Measurements from ENCODE around the gene PPP2R5C. TPM values are rescaled to one million over a fixed set of nuclear protein-coding genes. Genes with fewer than 3 reads are reported as not detected.
"Not testable (repeated sequence)": the region's sequence is repeated elsewhere in the genome, so short reads cannot be mapped to it uniquely, and the experiment has no call there.

PPP2R5C gene
- 10 to 100 TPM; 49.8 to 76.1 (median 62.6) TPM for total RNA-seq
- polyA plus RNA-seq, result 10 to 100 TPM; 41.6 to 47.5 TPM

DNA sequence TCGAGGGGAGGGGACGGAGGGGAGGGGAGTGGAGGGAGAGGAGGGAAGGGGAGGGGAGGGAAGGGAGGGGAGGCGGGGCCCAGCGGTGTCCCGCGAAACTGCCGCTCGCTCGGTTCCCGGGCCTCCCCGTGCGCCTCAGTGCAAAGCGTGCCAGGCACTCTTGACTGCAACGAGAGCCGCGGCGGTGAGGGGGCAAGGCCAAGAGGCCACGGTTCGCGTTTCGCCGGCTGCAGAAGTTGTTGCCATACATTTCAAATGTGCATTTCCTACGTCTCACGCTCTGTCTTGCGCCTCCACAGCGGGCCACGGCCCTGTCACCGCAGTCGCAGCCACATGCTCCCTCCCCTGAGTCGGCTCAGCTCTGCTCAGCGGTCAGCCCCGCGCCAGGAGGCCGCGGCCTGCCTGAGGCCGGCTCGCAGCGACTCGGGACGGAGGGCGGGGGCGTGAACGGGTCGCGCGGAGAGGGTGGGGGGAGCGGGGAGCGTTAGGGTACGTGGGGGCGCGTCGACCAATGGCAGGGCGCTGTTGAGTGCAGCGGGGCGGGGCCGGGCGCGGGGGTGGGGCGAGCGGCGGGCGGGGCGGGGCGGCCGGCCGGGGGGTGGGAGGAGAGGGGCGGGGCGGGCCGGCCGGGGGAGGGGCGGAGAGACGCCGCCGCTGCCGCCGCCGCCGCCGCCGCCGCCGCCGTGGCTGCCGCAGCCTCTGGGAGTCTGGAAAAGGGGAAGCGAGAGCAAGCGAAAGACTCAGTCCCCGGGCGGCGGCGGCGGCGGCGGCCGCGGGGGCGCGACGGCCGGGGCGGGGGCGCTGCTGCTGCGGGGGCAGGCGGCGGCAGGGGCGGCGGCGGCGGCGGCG, at the start of gene PPP2R5C:
PPP2R5C (plus strand) TSS at position 678 of the 849 bp plus-strand sequence. CDS start 185 bp downstream, outside the sequence.
- H3K4me3 ChIP-seq, result peak within 1 kb of the TSS; percentile 62 to 87 (median 76)
- 0% methylated on average over 35 to 89 of the region's 110 CpGs for WGBS, 2 donors
- no peaks in the 10 kb centered on the region for H3K9me3 ChIP-seq
- ATAC-seq (peak; percentile 82 to 89 (median 86)), FAIRE-seq (no peak), DNase-seq (peak; percentile 90 to 97 (median 94))
- peaks cover 3 to 9% (median 6%) of the 10 kb centered on the region in 3 donors for H3K4me1 ChIP-seq
- no peaks in the 10 kb centered on the region for H3K27me3 ChIP-seq
- intact Hi-C loops (cut with DNase I), result no loop called here
- TF ChIP-seq, protein P1, sequence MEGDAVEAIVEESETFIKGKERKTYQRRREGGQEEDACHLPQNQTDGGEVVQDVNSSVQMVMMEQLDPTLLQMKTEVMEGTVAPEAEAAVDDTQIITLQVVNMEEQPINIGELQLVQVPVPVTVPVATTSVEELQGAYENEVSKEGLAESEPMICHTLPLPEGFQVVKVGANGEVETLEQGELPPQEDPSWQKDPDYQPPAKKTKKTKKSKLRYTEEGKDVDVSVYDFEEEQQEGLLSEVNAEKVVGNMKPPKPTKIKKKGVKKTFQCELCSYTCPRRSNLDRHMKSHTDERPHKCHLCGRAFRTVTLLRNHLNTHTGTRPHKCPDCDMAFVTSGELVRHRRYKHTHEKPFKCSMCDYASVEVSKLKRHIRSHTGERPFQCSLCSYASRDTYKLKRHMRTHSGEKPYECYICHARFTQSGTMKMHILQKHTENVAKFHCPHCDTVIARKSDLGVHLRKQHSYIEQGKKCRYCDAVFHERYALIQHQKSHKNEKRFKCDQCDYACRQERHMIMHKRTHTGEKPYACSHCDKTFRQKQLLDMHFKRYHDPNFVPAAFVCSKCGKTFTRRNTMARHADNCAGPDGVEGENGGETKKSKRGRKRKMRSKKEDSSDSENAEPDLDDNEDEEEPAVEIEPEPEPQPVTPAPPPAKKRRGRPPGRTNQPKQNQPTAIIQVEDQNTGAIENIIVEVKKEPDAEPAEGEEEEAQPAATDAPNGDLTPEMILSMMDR (IDR thresholded peaks at IDR 0.05), result no peak
- H3K27ac ChIP-seq, result peak within 1 kb of the TSS; percentile 69 to 89 (median 84)
- peaks cover 0 to 3% (median 0%) of the 10 kb centered on the region in 3 donors for H3K36me3 ChIP-seq

DNA sequence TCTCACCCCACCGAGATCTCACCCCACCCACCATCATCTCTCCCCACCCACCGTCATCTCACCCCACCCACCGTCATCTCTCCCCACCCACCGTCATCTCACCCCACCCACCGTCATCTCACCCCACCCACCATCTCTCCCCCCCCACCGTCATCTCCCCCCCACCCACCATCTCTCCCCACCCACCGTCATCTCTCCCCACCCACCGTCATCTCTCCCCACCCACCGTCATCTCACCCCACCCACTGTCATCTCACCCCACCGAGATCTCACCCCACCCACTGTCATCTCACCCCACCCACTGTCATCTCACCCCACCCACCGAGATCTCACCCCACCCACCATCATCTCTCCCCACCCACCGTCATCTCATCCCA, 49.7 kb upstream of the PPP2R5C start:
- 81 to 85% methylated on average over 12 of the region's 12 CpGs for WGBS, 2 donors

DNA sequence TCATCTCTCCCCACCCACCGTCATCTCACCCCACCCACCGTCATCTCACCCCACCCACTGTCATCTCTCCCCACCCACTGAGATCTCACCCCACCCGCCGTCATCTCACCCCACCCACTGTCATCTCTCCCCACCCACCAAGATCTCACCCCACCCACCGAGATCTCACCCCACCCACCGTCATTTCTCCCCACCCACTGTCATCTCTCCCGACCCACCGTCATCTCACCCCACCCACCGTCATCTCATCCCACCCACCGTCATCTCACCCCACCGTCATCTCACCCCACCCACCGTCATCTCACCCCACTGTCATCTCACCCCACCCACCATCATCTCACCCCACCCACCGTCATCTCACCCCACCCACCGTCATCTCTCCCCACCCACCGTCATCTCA, 49.2 kb upstream of the PPP2R5C start:
- intact Hi-C loops (cut with DNase I); H3K36me3 ChIP-seq; H3K27ac ChIP-seq; ATAC-seq; H3K4me1 ChIP-seq; FAIRE-seq; H3K4me3 ChIP-seq; DNase-seq; H3K9me3 ChIP-seq; H3K27me3 ChIP-seq: not testable (repeated sequence)
- WGBS, 2 donors, result 90 to 93% methylated on average over 14 to 15 of the region's 15 CpGs

More for the DNA sequence above, 49.7 kb upstream of the PPP2R5C start:
- H3K36me3 ChIP-seq; H3K27ac ChIP-seq; DNase-seq; H3K27me3 ChIP-seq; H3K4me3 ChIP-seq; H3K9me3 ChIP-seq; H3K4me1 ChIP-seq; FAIRE-seq; intact Hi-C loops (cut with DNase I); ATAC-seq: not testable (repeated sequence)

DNA sequence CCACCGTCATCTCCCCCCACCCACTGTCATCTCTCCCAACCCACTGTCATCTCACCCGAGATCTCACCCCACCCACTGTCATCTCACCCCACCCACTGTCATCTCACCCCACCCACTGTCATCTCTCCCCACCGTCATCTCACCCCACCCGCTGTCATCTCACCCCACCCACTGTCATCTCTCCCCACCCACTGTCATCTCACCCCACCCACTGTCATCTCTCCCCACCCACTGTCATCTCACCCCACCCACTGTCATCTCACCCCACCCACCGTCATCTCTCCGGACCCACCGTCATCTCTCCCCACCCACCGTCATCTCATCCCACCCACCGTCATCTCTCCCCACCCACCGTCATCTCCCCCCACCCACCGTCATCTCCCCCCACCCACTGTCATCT, 48.4 kb upstream of the PPP2R5C start:
- FAIRE-seq; H3K36me3 ChIP-seq; ATAC-seq; H3K27ac ChIP-seq; H3K9me3 ChIP-seq; intact Hi-C loops (cut with DNase I); H3K4me1 ChIP-seq; H3K27me3 ChIP-seq; H3K4me3 ChIP-seq: not testable (repeated sequence)
- WGBS, 2 donors, result 90% methylated on average over 11 of the region's 11 CpGs
- peak in 1 of 6 donors; percentile 5 for DNase-seq

DNA sequence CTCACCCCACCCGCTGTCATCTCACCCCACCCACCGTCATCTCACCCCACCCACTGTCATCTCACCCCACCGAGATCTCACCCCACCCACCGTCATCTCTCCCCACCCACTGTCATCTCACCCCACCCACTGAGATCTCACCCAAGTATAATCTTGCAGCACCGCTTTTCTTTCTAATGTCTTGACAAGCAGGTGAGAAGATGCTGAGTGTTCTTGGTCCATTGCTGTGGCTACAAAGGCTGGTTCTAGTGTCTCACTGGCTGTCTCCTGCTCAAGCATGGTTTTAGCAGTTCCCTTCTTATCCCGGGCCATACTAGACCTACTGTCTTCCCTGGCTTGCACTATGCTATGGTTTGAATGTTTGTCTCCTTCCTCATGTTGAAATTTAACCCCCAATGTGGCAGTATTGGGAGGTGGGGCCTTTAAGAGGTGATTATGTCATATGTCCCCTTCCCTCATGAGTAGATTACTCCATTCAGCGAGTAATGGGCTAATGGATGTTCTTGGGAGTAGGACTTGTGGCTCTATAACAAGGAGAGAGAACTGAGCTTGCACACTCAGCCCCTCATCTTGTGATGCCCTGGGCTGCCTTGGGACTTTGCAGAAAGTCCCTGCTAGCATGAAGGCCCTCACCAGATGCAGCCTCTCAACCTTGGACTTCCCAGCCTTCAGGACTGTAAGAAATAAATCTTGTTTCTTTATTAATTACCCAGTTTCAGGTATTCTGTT, 47.7 kb upstream of the PPP2R5C start:
- Histone ChIP-seq H3K36me3 (no peaks in the 10 kb centered on the region), H3K4me1 (no peaks in the 10 kb centered on the region), H3K9me3 (no peaks in the 10 kb centered on the region), H3K27ac (no peak overlapping the region), H3K27me3 (no peaks in the 10 kb centered on the region), H3K4me3 (no peak overlapping the region)
- peak in 1 of 6 donors; percentile 1 for DNase-seq
- intact Hi-C loops (cut with DNase I), result no loop called here
- WGBS, 2 donors, result 85 to 88% methylated on average over 7 of the region's 7 CpGs
- ATAC-seq, result no peak
- TF ChIP-seq, protein P1 (IDR thresholded peaks at IDR 0.05), result no peak
- FAIRE-seq, result no peak

DNA sequence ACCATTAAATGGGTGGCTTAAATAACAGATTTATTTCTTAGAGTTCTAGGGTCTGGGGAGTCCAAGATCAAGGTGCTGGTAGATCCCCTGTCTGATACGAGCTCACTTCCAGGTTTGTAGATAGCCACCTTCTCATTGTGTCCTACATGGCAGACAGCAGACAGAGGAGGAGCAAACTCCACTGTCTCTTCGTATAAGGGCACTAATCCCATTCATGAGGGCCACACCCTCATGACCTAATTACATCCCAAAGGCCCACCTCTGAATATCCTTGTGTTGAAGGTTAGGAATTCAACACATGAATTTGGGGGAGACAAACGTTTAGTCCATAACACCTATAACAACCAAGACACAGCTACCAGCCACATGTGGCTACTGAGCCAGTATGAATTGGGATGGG, 47.1 kb upstream of the PPP2R5C start:
- intact Hi-C loops (cut with DNase I), result no loop called here

More for the DNA sequence above, 47.1 kb upstream of the PPP2R5C start:
- FAIRE-seq, result no peak
- H3K27ac ChIP-seq, result no peak overlapping the region
- 73 to 76% methylated on average over 3 of the region's 3 CpGs for WGBS, 2 donors
- H3K36me3 ChIP-seq, result no peaks in the 10 kb centered on the region
- H3K4me1 ChIP-seq, result no peaks in the 10 kb centered on the region
- no peak for ATAC-seq
- no peaks in the 10 kb centered on the region for H3K9me3 ChIP-seq
- DNase-seq, result no peak
- no peak overlapping the region for H3K4me3 ChIP-seq
- H3K27me3 ChIP-seq, result no peaks in the 10 kb centered on the region
- TF ChIP-seq, protein P1 (IDR thresholded peaks at IDR 0.05), result no peak

All from pancreas (tissue), 10 donors.